ENCODE results near the gene SEMA7A. TPM values are rescaled to one million over a fixed set of nuclear protein-coding genes. Genes with fewer than 3 reads are reported as not detected.
"Not testable (repeated sequence)": the region's sequence is repeated elsewhere in the genome, so short reads cannot be mapped to it uniquely, and the experiment has no call there.

SEMA7A gene
- total and polyA plus RNA-seq, 4 donors, result 4.2 to 15.0 (median 6.8) TPM

GRCh38 chr15:74364936-74365597 lies 68.7 kb downstream of the SEMA7A start:
- TF ChIP-seq CTCF (IDR thresholded peaks at IDR 0.05; ENCODE audit: control extremely low read depth, extremely low read depth), result no peak
- H3K4me1 ChIP-seq (ENCODE audit: control insufficient read depth in 5 of 5, insufficient read depth in 5 of 5, low read length in 5 of 5), result peaks cover 0 to 5% (median 0%) of the 10 kb centered on the region in 5 donors
- DNase-seq, result no peak
- no peak for ATAC-seq (ENCODE audit: insufficient read depth, low FRiP score)
- WGBS, 2 donors, result 91 to 93% methylated on average over 12 of the region's 12 CpGs
- no peaks in the 10 kb centered on the region for H3K9me3 ChIP-seq (ENCODE audit: control insufficient read depth in 4 of 4, insufficient read depth in 3 of 4, low read length in 3 of 4)
- no peak overlapping the region for H3K9ac ChIP-seq (ENCODE audit: insufficient read depth in 1 of 2, low read length in 2 of 2)
- no peaks in the 10 kb centered on the region for H3K36me3 ChIP-seq (ENCODE audit: control insufficient read depth in 4 of 4, insufficient read depth in 4 of 4, low read length in 4 of 4)
- H3K27me3 ChIP-seq (ENCODE audit: control insufficient read depth in 3 of 3, insufficient read depth in 3 of 3, low read length in 2 of 3), result peaks cover 0 to 7% (median 2%) of the 10 kb centered on the region in 3 donors
- no peak overlapping the region for H3K4me3 ChIP-seq
- H3K27ac ChIP-seq (ENCODE audit: low read depth in 1 of 2, low read length in 1 of 2), result no peak overlapping the region

GRCh38 chr15:74362482-74362881 lies 71.3 kb downstream of the SEMA7A start:
- Histone ChIP-seq H3K27ac (ENCODE audit: low read depth in 1 of 2, low read length in 1 of 2) (no peak overlapping the region), H3K9me3 (ENCODE audit: control insufficient read depth in 4 of 4, insufficient read depth in 3 of 4, low read length in 3 of 4) (no peaks in the 10 kb centered on the region)
- WGBS, 2 donors, result 96 to 98% methylated on average over 1 of the region's 1 CpG

GRCh38 chr15:74360855-74361254 lies 72.9 kb downstream of the SEMA7A start:
- 68 to 69% methylated on average over 1 of the region's 1 CpG for WGBS, 2 donors
- not testable (repeated sequence) for H3K4me1 ChIP-seq (ENCODE audit: control insufficient read depth in 5 of 5, insufficient read depth in 5 of 5, low read length in 5 of 5); H3K4me3 ChIP-seq; H3K9me3 ChIP-seq (ENCODE audit: control insufficient read depth in 4 of 4, insufficient read depth in 3 of 4, low read length in 3 of 4); H3K27me3 ChIP-seq (ENCODE audit: control insufficient read depth in 3 of 3, insufficient read depth in 3 of 3, low read length in 2 of 3); ATAC-seq (ENCODE audit: insufficient read depth, low FRiP score); H3K27ac ChIP-seq (ENCODE audit: low read depth in 1 of 2, low read length in 1 of 2); DNase-seq; H3K9ac ChIP-seq (ENCODE audit: insufficient read depth in 1 of 2, low read length in 2 of 2); H3K36me3 ChIP-seq (ENCODE audit: control insufficient read depth in 4 of 4, insufficient read depth in 4 of 4, low read length in 4 of 4)

More at GRCh38 chr15:74362482-74362881, 71.3 kb downstream of the SEMA7A start:
- H3K27me3 ChIP-seq (ENCODE audit: control insufficient read depth in 3 of 3, insufficient read depth in 3 of 3, low read length in 2 of 3), result peaks cover 0 to 6% (median 0%) of the 10 kb centered on the region in 3 donors
- no peak overlapping the region for H3K4me3 ChIP-seq
- no peak for TF ChIP-seq CTCF (IDR thresholded peaks at IDR 0.05; ENCODE audit: control extremely low read depth, extremely low read depth)
- DNase-seq (no peak), ATAC-seq (ENCODE audit: insufficient read depth, low FRiP score) (no peak)
- H3K4me1 ChIP-seq (ENCODE audit: control insufficient read depth in 5 of 5, insufficient read depth in 5 of 5, low read length in 5 of 5), result peaks cover 0 to 5% (median 0%) of the 10 kb centered on the region in 5 donors
- no peak overlapping the region for H3K9ac ChIP-seq (ENCODE audit: insufficient read depth in 1 of 2, low read length in 2 of 2)
- H3K36me3 ChIP-seq (ENCODE audit: control insufficient read depth in 4 of 4, insufficient read depth in 4 of 4, low read length in 4 of 4), result no peaks in the 10 kb centered on the region

- H3K9ac ChIP-seq (ENCODE audit: insufficient read depth in 1 of 2, low read length in 2 of 2); H3K9me3 ChIP-seq (ENCODE audit: control insufficient read depth in 4 of 4, insufficient read depth in 3 of 4, low read length in 3 of 4); H3K27me3 ChIP-seq (ENCODE audit: control insufficient read depth in 3 of 3, insufficient read depth in 3 of 3, low read length in 2 of 3); DNase-seq; H3K36me3 ChIP-seq (ENCODE audit: control insufficient read depth in 4 of 4, insufficient read depth in 4 of 4, low read length in 4 of 4); H3K4me1 ChIP-seq (ENCODE audit: control insufficient read depth in 5 of 5, insufficient read depth in 5 of 5, low read length in 5 of 5); H3K4me3 ChIP-seq; ATAC-seq (ENCODE audit: insufficient read depth, low FRiP score); H3K27ac ChIP-seq (ENCODE audit: low read depth in 1 of 2, low read length in 1 of 2): not testable (repeated sequence)
- 78 to 84% methylated on average over 6 of the region's 6 CpGs for WGBS, 2 donors
Measured at GRCh38 chr15:74359376-74359775, 74.4 kb downstream of the SEMA7A start.

Small RNA genes lying within 50 kb of the gene (small RNA-seq; reads per million reads assigned to genes)
- not detected for gene MIR6881 (ENCODE audit: low replicate concordance)

Other genes with a start within 250 kb of the SEMA7A start
- 1 to 10 TPM in 1 of 2 donors, under 1 TPM in 1; 0.40 to 2.6 TPM for gene STRA6, start 231.2 kb downstream of the SEMA7A start, total RNA-seq
- gene STRA6, start 231.2 kb downstream of the SEMA7A start, polyA plus RNA-seq, result 1 to 10 TPM in 1 of 2 donors, under 1 TPM in 1; 0.49 to 1.1 TPM
- 10 to 100 TPM in 1 of 2 donors, 1 to 10 TPM in 1; 6.2 to 12.1 TPM for gene CCDC33, start 197.6 kb downstream of the SEMA7A start, total RNA-seq
- 10 to 100 TPM in 1 of 2 donors, 1 to 10 TPM in 1; 4.3 to 14.1 TPM for gene CCDC33, start 197.6 kb downstream of the SEMA7A start, polyA plus RNA-seq
- gene CYP11A1, start 66.3 kb downstream of the SEMA7A start, total RNA-seq, result under 1 TPM; 0.74 to 0.97 TPM
- gene CYP11A1, start 66.3 kb downstream of the SEMA7A start, polyA plus RNA-seq, result under 1 TPM; 0.15 to 0.65 TPM
- gene UBL7, start 27.2 kb upstream of the SEMA7A start, total RNA-seq, result 10 to 100 TPM; 38.1 to 48.0 TPM
- gene UBL7, start 27.2 kb upstream of the SEMA7A start, polyA plus RNA-seq, result 10 to 100 TPM; 31.8 to 42.6 TPM
- 10 to 100 TPM; 10.3 to 10.5 TPM for gene ARID3B, start 107.3 kb upstream of the SEMA7A start, total RNA-seq
- gene ARID3B, start 107.3 kb upstream of the SEMA7A start, polyA plus RNA-seq, result 10 to 100 TPM in 1 of 2 donors, 1 to 10 TPM in 1; 6.6 to 10.1 TPM
- 10 to 100 TPM; 65.9 to 70.4 TPM for gene CLK3, start 181.9 kb upstream of the SEMA7A start, total RNA-seq
- 10 to 100 TPM; 56.1 to 63.3 TPM for gene CLK3, start 181.9 kb upstream of the SEMA7A start, polyA plus RNA-seq